PC-3 (cell line): ENCODE results near the gene PPFIBP2. TPM values are rescaled to one million over a fixed set of nuclear protein-coding genes. Genes with fewer than 3 reads are reported as not detected.

Experiments used
- ATAC-seq: fragments of 200-7000 bp; cut with Tn5 transposase; 2 replicates; pipeline ENCODE4 v1.9.1; 2020; ENCODE audit warnings: mild to moderate bottlenecking, moderate library complexity
- BruUV-seq: library from RNA; stranded (reverse); fragments of 400-500 nt; replicated peaks from 2 replicates; lab custom pipeline; 2021; lab: Mats Ljungman, UMichigan
- CTCF ChIA-PET: fragments of 300-600 bp; sonication (Branson Sonifier 250); formaldehyde crosslinking; loops from one replicate; lab custom pipeline; 2022; ENCODE audit warnings: antibody characterized with exemption; lab: Charles Lee
- POLR2A ChIA-PET: fragments of 300-600 bp; sonication (Branson Sonifier 250); formaldehyde crosslinking; loops from one replicate; lab custom pipeline; 2022; ENCODE audit warnings: antibody characterized with exemption; ENCODE audit not compliant: unreplicated experiment; lab: Charles Lee
- DNase-seq: peaks from one replicate; pipeline ENCODE4 v3.0.0-alpha.2; 2015
- H2AFZ ChIP-seq: fragments of 300-600 bp; sonication (generic); 2 replicates; pipeline ENCODE4 v1.6.0; 2016; ENCODE audit warnings: antibody characterized with exemption, low read length
- H3F3A ChIP-seq: fragments of 300-600 bp; sonication (generic); one replicate; pipeline ENCODE4 v1.6.0; 2017; ENCODE audit warnings: antibody characterized with exemption, low read length, control low read depth, mild to moderate bottlenecking; ENCODE audit not compliant: unreplicated experiment
- H3K27ac ChIP-seq: fragments of 300-600 bp; sonication (generic); 2 replicates; pipeline ENCODE4 v1.5.1; 2016; ENCODE audit warnings: mild to moderate bottlenecking, low read length
- H3K27me3 ChIP-seq: fragments of 300-600 bp; sonication (generic); 2 replicates; pipeline ENCODE4 v1.6.1; 2016; ENCODE audit warnings: low read length, mixed read lengths
- H3K36me3 ChIP-seq: fragments of 300-600 bp; sonication (generic); 2 replicates; pipeline ENCODE4 v1.6.1; 2016; ENCODE audit warnings: low read depth, mixed run types, low read length, mixed read lengths
- H3K4me1 ChIP-seq: fragments of 300-600 bp; sonication (generic); 2 replicates; pipeline ENCODE4 v1.5.1; 2016; ENCODE audit warnings: low read length; ENCODE audit not compliant: insufficient read depth
- H3K4me2 ChIP-seq: fragments of 300-600 bp; sonication (generic); 2 replicates; pipeline ENCODE4 v1.6.0; 2016; ENCODE audit warnings: low read length
- H3K4me3 ChIP-seq: fragments of 300-600 bp; sonication (generic); 2 replicates; pipeline ENCODE4 v1.5.1; 2016; ENCODE audit warnings: mild to moderate bottlenecking, low read length, mixed read lengths
- H3K79me2 ChIP-seq: fragments of 300-600 bp; sonication (generic); 2 replicates; pipeline ENCODE4 v1.6.1; 2017; ENCODE audit warnings: low read length, mixed read lengths
- H3K9ac ChIP-seq: fragments of 300-600 bp; sonication (generic); 2 replicates; pipeline ENCODE4 v1.6.0; 2016; ENCODE audit warnings: mild to moderate bottlenecking, low read length
- H3K9me2 ChIP-seq: fragments of 300-600 bp; sonication (generic); replicated peaks from 2 replicates; pipeline ENCODE4 v1.6.1; 2016; ENCODE audit warnings: mixed run types, low read length, mixed read lengths
- H3K9me3 ChIP-seq: fragments of 300-600 bp; sonication (generic); 2 replicates; pipeline ENCODE4 v1.6.1; 2016; ENCODE audit warnings: low read length, mixed read lengths
- H4K20me1 ChIP-seq: fragments of 300-600 bp; sonication (generic); 2 replicates; pipeline ENCODE4 v1.6.1; 2016; ENCODE audit warnings: low read length, mixed read lengths
- EZH2 ChIP-seq: fragments of 300-600 bp; sonication (generic); IDR thresholded peaks from one replicate; pipeline ENCODE4 v1.6.1; 2017; ENCODE audit warnings: antibody characterized with exemption, mild to moderate bottlenecking, low read length; ENCODE audit not compliant: unreplicated experiment
- EZH2phosphoT487 ChIP-seq: fragments of 300-600 bp; sonication (generic); IDR thresholded peaks from 2 replicates; pipeline ENCODE4 v1.6.1; 2018; ENCODE audit warnings: mild to moderate bottlenecking, antibody characterized with exemption, low read length, borderline replicate concordance
- intact Hi-C: fragments of 100-400 bp; cut with micrococcal nuclease; formaldehyde crosslinking; loops from 2 replicates; pipeline ENCODE4 v1.9.0; 2023
- total RNA-seq: library from RNA; depleted of rRNA; stranded (reverse); fragments of >200 nt; gene quantifications from 2 replicates; pipeline ENCODE4 v1.2.3, GENCODE V29; 2014
- TF ChIP-seq, protein P1 (sequence below): fragments of 300-600 bp; sonication (generic); conservative IDR thresholded peaks from 2 replicates; pipeline ENCODE4 v1.5.1; 2017; ENCODE audit warnings: antibody characterized with exemption, low read depth, mild to moderate bottlenecking, low read length

The PPFIBP2 gene
- total RNA-seq, 1 experiment from 2014 or later, result 3.2 TPM

DNA sequence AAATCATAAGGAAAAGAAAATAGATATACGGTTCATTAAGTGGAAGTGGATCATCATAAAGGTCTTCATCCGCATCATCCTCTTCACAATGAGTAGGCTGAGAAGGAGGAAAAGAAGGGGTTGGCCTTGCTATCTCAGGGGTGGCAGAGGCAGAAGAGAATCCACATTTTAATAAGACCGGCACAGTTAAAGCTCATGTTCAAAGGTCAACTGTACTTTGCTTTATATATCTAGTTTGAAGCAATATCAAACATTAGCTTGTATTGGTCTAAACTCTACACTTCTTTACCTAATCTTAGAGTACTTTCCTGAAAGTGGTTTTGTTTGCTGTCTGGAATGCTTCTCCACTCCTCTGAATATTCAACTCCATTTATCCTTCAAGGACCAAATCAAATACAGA, 5.7 kb upstream of the PPFIBP2 start:
- CTCF ChIA-PET, result no interaction called here
- Histone ChIP-seq H3K9me2 (no peaks in the 10 kb centered on the region), H3K9me3 (no peaks in the 10 kb centered on the region), H3K4me3 (no peak overlapping the region), H3K4me2 (no peak overlapping the region), H2AFZ (no peak overlapping the region), H3K9ac (no peak overlapping the region), H3F3A (no peaks in the 10 kb centered on the region), H3K27ac (no peak overlapping the region), H3K36me3 (no peaks in the 10 kb centered on the region), H3K27me3 (peaks cover 23% of the 10 kb centered on the region; the same call in 1 of the 2 replicates), H4K20me1 (no peaks in the 10 kb centered on the region), H3K4me1 (peaks cover 4% of the 10 kb centered on the region; the same call in 1 of the 2 replicates), H3K79me2 (no peaks in the 10 kb centered on the region)
- ATAC-seq (no peak), DNase-seq (no peak)
- POLR2A ChIA-PET, result no interaction called here
- no TSS peak for BruUV-seq
- intact Hi-C loops, result no loop called here
- no peak for TF ChIP-seq EZH2phosphoT487
- TF ChIP-seq, protein P1, sequence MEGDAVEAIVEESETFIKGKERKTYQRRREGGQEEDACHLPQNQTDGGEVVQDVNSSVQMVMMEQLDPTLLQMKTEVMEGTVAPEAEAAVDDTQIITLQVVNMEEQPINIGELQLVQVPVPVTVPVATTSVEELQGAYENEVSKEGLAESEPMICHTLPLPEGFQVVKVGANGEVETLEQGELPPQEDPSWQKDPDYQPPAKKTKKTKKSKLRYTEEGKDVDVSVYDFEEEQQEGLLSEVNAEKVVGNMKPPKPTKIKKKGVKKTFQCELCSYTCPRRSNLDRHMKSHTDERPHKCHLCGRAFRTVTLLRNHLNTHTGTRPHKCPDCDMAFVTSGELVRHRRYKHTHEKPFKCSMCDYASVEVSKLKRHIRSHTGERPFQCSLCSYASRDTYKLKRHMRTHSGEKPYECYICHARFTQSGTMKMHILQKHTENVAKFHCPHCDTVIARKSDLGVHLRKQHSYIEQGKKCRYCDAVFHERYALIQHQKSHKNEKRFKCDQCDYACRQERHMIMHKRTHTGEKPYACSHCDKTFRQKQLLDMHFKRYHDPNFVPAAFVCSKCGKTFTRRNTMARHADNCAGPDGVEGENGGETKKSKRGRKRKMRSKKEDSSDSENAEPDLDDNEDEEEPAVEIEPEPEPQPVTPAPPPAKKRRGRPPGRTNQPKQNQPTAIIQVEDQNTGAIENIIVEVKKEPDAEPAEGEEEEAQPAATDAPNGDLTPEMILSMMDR, result no peak
- TF ChIP-seq EZH2, result no peak

DNA sequence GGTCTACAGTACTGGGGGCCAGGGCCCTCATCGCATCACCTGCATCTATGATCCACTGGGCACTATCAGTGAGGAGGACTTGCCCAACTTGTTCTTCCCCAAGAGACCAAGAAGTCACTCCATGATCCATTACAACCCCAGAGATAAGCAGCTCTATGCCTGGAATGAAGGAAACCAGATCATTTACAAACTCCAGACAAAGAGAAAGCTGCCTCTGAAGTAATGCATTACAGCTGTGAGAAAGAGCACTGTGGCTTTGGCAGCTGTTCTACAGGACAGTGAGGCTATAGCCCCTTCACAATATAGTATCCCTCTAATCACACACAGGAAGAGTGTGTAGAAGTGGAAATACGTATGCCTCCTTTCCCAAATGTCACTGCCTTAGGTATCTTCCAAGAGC, 3.8 kb upstream of the PPFIBP2 start:
- H3K9me2 ChIP-seq, result no peaks in the 10 kb centered on the region
- H3F3A ChIP-seq, result no peaks in the 10 kb centered on the region
- H3K36me3 ChIP-seq, result no peaks in the 10 kb centered on the region
- H3K4me2 ChIP-seq, result no peak overlapping the region
- no peak overlapping the region for H3K4me3 ChIP-seq
- ATAC-seq (no peak), DNase-seq (no peak)
- H4K20me1 ChIP-seq, result no peaks in the 10 kb centered on the region
- peaks cover 28% of the 10 kb centered on the region for H3K27me3 ChIP-seq
- H3K27ac ChIP-seq, result no peak overlapping the region
- CTCF ChIA-PET, result no interaction called here
- intact Hi-C loops, result loop anchor here (5.0 kb wide), 1 partner anchor 182 kb away; no protein-coding TSS in a partner anchor
- no peaks in the 10 kb centered on the region for H3K9me3 ChIP-seq
- POLR2A ChIA-PET, result interaction anchor here (0.5 kb wide), 1 partner anchor 832 kb away, joined by 4 read pairs; no protein-coding TSS in a partner anchor
- TF ChIP-seq EZH2, result no peak
- TF ChIP-seq, protein P1, result no peak
- no peak for TF ChIP-seq EZH2phosphoT487
- no peaks in the 10 kb centered on the region for H3K79me2 ChIP-seq
- H3K9ac ChIP-seq, result no peak overlapping the region
- BruUV-seq, result no TSS peak
- peaks cover 6% of the 10 kb centered on the region; the same call in 1 of the 2 replicates for H3K4me1 ChIP-seq
- H2AFZ ChIP-seq, result no peak overlapping the region

DNA sequence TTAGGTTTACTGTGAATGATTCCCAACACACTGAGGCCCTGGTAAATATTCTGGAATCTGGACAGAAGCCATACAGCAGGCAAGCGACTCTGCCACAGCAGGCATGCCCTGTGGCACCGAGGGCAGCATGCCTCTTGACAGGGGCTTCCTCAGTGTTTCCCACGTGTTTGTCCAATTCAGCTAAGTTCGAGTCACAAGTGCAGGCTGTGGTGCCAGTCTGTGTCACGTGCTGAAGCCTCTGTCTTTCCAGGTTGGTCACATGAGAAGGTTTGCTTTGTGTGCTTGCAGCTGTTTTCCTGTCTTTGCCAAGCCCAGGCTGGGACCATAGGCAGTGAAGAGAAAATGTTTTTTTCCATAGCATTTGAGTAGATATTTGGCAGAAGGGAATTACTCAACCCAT, 2.4 kb upstream of the PPFIBP2 start:
- Histone ChIP-seq H3K36me3 (no peaks in the 10 kb centered on the region), H3F3A (no peaks in the 10 kb centered on the region), H3K27me3 (peaks cover 39% of the 10 kb centered on the region), H3K9me3 (no peaks in the 10 kb centered on the region), H3K27ac (no peak overlapping the region), H3K9ac (no peak overlapping the region), H3K4me2 (no peak overlapping the region), H3K79me2 (no peaks in the 10 kb centered on the region), H3K4me1 (peaks cover 6% of the 10 kb centered on the region; the same call in 1 of the 2 replicates), H3K4me3 (no peak overlapping the region), H2AFZ (no peak overlapping the region), H3K9me2 (no peaks in the 10 kb centered on the region), H4K20me1 (no peaks in the 10 kb centered on the region)
- no peak for DNase-seq
- BruUV-seq, result no TSS peak
- TF ChIP-seq EZH2, result no peak
- no peak for ATAC-seq
- CTCF ChIA-PET, result no interaction called here
- POLR2A ChIA-PET, result no interaction called here
- intact Hi-C loops, result loop anchor here (5.0 kb wide), 1 partner anchor 181 kb away; no protein-coding TSS in a partner anchor
